Activated T-cell treated with anti-CD3 and anti-CD28 coated beads for 1 hour (primary cell): ENCODE results near the gene IL5RA.

Experiments used
- DNase-seq: peaks from one replicate; pipeline ENCODE4 v3.0.0-alpha.2; 2020; ENCODE audit warnings: low read depth

Gene IL5RA, protein sequence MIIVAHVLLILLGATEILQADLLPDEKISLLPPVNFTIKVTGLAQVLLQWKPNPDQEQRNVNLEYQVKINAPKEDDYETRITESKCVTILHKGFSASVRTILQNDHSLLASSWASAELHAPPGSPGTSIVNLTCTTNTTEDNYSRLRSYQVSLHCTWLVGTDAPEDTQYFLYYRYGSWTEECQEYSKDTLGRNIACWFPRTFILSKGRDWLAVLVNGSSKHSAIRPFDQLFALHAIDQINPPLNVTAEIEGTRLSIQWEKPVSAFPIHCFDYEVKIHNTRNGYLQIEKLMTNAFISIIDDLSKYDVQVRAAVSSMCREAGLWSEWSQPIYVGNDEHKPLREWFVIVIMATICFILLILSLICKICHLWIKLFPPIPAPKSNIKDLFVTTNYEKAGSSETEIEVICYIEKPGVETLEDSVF

DNA sequence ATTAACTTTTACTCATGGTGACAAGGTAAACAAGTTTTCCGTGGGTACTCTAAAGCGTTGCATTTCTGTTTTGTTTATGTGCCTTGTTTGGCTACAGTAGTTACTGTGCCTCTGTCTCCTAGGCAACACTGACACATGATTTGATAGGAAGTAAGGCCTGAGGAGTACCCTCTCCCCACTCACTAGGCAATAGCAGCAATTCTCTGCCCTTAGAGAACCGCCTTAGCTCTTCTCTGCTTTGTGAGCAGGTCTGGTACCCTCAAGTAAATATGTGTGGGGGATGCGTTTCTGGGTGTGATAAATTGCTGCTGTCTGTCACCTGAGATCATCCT lies at the start of gene IL5RA:
Gene IL5RA (minus strand): TSS at position 76 of the 332 bp plus-strand sequence. CDS start 5,390 bp downstream, outside the sequence.
- no peak for DNase-seq

DNA sequence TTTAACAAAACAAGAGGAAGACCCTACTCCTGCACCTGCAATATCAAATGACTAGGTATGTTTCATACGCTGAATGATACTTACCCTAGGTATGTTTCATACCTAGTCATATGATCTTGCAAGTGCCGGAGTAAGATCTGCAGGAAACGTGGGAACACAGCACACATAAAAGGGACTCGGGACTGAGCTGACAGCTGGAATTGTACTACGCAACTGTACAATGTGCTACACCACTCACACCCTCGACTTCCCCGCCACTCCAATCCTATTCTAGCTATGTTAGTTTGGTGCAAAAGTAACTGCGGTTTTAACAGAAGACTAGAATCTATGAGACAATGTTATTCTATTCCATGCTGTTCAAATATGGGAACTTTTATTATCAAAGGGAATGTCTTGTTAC lies 47.3 kb upstream of the IL5RA start:
- no peak for DNase-seq

DNA sequence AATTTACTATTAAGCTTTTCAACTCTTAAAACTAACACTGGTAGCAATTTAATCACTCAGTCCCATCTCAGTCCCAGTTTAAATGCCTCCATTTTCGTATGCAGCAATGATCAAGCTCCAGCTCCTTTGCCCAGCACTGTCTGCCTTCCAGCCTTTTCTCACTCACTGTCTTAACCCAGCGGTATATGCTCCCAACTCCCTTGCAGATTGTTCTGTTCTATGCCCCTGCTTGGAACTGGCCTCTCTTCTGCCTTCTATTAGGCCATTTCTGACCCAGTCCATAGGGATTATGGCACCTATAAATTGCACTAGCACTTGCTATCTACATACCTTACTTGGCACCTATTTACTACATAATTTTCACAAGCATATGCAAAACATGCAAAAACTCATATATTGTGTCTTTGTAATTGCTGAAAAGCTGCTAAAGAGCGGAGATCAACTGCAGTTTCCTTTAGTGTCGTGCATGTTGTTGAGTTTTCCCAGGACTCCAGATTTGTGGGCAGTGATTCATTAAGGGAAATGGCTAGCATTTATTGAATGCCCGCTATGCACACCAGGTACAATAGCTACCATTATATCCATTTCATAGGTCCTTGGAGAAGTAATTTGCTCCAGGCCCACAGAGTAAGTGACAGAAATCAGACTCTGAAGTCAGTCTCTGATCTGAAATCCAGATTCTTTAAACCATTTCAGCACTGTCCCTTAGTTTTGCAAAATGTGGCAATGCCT lies 44.9 kb upstream of the IL5RA start:
- DNase-seq = no peak

DNA sequence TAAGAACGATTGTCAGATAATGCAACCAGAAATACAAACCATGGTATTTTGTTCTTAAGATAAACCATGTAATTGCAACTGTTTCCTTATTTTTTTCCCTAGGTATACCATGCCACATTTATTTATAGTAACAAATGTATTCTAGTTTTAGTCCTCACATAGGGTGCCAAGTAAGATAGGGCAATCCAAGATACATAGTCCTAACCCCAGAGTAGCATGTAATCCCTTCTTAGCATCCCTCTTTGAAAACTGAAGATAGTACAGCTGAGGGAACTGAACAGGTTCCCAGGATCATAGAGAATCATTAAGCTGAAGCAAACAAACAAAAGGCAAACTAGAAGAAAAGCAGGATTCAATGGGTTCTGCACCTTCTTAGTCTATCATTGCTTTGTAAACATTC lies 41.3 kb upstream of the IL5RA start:
- DNase-seq = no peak

DNA sequence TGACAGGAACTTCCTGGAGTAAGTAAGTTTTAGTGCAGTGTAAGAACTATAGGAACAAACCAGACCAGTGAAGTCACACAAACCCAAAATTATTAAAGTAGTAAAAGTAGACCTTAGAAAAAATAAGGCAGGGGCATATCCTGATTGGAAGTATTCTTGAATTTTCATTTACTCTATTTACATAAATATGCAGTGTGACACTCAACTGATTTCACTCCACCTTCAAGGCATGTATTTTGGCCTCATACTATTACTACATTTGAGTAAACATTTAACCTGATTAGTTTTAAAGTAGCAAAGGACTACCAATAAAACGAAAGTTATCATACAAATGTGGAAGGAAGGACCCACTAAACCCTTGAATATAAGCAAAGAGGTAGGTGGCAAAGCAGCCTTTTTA lies 39.4 kb upstream of the IL5RA start:
- no peak for DNase-seq

DNA sequence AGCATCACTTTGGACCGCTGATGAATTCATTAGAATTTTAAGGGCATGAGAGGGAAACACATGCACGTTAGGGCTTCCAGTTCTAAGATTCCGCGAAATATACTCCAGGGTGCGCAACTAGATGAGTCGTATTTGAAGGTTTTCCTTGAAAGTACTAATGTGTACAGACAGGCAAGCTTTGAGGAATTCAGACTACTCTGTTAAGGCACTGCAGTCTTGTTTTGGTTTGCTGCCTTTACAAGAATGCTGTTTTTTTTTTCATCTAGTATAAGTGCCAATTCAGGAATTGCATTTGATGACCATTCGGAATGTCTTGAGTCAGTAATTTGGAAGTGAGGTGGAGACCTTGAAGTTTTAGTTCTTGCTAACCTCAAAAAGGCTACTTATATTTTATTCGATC lies 35.7 kb upstream of the IL5RA start:
- no peak for DNase-seq

DNA sequence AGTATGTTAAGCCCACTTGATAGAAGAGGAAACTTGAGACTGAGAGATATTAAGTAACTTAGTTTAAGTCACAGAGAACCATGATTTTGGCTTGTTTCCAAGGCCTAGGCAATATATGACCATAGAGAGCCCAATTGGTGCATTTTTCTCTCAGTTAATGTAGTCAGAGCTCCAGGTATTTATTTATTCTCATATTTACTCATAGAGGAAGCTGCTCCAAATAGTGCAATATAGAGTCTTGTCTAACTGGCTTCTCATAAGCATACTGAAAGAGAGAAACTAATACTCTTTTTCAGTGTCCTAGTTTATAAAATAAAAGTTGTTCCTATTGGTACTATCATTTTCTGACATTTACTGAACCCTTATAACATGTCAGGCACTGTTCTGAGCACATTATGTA lies 31.8 kb upstream of the IL5RA start:
- DNase-seq = no peak

DNA sequence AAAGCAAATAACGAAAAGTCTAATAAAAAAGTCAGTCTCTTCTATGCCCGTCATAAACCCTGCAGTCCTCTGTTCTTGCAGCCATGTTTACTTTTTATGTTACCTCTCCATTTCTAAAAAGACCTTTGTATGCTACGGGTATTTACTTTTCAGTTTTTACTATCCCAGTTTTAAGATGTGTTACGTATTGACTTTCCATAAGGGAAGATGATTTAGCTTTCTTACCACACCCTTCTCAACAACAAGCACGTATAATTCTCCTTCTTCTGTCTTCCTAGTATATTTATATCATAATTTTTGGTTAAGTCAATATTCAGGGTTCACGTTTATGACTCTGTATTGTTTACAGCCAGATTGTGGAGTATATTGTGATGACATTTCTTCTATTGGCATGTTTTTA lies 27.4 kb upstream of the IL5RA start:
- DNase-seq = no peak

DNA sequence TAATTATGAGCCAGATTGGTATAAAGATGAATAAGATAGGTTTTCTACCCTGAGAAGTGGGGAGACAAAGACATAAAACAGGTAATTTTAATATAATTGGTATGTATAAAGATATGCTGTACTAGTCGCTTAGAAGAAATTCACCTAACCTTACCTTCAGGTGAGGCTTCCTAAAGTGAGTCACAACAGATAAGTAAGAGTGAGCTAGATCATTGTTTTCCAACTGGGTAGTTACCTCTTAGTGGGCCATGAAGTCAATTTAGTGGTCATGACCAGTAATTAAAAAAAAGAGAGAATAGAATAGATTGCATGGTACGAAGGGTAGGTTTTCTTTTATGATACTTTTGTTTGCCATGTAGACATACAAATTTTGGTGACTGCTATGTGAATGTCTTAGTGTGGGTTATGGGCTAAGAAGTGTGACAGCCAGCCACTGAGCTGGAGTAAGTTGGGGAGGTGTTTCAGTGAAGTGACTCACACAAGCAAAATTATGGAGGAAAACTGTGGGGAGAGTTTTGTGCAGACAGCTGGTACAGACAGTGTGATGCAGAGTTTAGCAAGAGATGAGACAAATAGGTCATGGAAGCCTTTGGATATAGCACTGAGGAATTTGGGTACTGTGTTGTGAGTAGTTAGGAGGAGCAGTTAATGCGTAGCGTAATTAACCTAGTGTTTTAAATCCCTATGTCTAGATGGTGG lies 24.7 kb upstream of the IL5RA start:
- DNase-seq = no peak

DNA sequence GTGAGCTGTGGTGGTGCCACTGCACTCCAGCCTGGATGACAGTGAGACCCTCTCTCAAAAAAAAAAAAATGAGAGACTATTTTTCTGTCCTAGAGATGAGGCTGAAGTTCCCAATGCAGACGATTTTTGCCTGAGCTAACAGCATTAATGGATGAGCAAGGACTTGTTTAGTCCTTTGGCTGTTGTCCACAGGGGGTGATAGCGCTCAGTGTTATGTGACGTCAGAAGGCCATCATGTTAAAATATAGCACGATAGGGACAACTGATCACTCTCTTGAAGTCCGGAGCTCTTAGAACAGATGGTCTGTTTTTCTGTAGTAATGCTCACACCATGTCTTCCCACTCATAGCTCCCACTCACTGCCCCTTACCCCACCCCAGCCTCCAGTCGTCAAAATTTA lies 23.3 kb upstream of the IL5RA start:
- DNase-seq = no peak

DNA sequence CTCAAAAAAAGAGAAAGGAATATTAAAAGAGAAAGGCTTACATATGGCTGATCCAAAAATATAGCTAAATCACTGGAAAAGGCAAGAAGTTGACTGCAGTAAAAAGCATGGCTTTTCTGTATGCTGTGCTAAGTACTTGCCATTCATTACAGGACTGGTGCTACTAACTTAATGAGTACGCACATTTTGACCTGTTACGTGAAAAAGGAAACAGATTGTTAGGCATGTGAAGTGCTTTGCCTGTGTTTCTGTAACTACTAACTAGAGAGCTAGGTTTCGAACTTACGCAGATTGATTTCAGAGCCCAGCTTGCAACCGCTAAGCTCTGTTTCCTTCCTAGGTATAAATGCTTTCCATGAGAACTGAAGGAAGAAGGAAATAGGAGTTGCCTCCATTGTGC lies 19.4 kb upstream of the IL5RA start:
- no peak for DNase-seq

DNA sequence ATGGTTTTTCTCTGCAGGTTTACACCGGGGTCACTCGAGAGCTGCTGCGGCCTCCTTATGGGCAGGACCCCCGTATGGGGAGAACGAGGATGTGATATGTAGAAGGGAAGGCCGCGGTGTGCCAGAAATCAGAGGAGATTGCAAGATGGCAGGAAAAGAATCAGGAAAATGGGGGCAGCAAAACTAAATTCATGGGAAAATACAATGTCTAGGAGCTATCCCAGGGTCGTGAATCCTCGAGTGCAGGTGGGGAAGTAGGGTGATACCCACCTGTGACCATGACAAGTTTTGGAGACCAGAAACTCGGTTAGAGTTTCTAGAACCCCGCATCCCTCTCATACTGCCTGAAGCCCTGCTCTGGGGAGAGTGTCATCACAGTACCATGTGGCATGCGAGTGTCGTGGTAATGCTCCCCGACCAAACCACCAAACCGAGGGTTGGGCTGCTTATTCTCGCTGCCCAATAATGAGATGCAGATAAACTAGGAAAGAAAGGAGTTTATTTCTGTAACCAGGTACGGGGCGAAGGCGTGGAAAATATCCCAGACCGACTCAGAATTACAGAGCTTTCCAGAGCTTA lies 17.3 kb upstream of the IL5RA start:
- DNase-seq = no peak

DNA sequence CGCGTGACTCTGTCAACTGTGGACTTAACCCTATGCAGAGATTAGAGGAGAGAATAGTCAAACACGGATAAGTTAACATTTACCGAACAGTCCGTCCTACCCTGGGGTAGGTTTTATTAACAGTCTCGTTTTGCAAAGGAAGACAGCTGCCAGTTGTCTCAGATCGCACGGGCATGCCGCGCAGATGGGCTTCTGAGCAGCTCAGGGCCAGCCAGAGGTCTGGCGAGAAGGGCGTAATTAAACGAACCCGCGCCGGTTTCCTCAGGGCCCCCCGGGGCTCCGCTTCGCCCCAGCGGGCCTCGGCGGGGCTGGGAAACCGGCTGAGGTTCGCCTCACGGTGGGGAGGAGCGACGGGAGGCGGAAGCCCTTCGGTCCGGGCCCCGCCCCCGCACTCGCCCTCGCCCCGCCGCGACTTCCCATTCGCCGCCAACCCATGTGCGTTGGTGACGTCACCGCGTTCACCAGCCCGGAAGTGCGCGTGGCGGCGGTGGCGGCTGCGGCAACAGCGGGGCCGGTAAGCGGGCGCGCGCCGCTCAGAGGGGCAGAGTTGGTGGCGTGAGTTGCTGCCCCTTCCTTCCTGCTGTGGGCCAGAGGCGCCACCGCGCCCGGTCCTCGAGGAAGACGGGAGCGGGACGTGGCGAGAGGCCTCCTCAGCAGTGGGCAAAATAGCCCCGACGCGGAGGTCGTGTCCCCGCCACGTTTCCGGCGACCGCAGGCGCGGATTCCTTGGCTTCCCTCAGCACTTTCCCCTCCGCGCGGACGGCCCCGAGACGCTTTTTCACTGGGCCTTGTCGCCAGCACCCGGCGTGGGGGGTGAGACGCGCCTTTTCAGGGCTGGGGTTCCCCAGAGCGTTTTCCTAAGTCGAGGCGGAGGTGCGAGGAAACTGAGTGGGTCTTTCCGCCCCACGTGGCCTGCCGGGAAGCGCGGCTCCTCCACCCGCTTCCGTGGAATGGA lies 16.6 kb upstream of the IL5RA start, which contains the start of gene TRNT1:
Gene TRNT1 (plus strand): TSS at position 464 of the 955 bp plus-strand sequence. CDS start 2,101 bp downstream, outside the sequence.
- DNase-seq = peak; percentile 95

DNA sequence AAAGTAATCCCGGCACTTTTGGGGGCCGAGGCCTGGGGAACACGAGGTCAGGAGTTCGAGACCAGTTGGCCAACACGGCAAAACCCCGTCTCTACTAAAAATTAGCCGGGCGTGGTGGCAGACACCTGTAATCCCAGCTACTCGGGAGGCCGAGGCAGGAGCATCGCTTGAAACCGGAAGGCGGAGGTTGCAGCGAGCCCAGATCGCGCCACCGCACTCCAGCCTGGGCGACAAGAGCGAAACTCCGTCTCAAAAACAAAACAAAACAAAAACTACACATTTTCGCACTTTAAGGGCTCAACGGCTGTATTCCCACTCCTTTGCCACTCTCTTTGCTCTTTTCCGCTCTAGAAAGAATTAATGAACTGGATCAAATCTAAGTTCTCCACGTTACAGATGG lies 15.8 kb upstream of the IL5RA start:
- DNase-seq = no peak

DNA sequence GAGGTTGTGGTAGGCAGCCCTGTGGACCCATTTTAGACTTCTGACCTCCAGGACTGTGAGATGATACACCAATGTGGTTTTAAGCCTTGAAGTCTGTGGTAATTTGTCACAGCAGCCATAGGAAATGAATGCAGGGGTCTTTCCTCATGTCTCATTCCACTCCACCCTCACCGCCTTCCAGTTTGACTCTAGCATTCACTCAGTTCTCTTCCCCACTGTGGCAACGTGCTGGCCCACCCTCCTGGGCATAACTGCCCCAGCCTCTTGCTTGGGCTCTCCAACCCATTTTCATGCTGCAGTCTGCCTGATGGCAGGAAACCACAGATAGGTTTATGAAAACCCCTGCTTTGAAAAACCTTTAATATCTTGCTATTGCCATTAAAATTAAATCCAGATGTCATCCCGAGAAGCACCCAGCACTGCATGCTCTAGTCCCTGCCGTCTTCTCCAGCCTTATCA lies 9.2 kb upstream of the IL5RA start:
- DNase-seq = no peak

DNA sequence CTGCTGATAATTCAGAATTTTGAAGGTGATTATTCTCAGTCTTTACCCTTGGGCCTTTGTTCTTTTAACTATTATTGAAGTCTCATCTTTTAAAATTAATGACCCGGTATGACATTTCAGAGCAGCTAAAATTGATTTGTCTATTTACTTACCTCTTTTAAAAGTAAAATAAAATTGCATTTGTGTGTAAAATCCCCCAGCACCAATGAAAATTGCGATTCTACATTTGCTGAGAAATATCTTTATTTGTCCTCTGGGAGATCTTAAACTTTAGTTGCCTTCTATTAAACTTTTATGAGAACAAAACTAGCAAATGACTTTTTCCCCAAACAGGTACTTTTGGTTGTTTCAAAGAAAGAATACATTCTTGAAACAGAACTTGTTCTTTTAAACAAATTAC lies 7.5 kb upstream of the IL5RA start:
- no peak for DNase-seq

DNA sequence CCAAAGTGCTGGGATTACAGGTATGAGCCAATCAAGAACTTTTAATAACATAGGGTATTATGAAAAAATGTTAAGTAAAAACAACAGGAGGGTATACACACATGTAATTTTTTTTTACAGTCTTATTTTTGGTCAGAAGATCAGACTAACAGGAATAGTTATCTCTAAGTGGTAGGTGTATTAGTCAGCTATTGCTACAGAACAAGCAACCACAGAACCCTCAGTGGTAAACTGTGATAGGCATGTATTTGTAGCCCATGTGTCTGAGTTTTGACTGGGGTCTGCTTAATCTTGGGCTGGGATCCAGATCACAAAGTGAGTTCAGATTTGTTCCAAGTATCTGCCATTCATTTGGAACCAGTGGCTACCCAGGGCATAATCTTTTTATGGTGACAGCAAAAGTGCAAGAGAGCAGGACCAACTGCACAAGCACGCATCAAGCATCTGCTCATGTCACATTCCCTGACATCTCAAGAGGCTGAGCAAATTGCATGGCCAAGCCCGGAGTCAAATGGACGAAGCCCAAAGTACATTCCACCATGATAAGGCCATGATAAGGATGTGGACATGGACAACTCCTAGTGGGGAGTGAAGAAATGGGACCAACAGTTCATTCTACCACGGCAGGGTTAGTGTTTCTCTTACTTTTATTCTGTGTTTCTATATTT lies 3.0 kb upstream of the IL5RA start:
- no peak for DNase-seq

DNA sequence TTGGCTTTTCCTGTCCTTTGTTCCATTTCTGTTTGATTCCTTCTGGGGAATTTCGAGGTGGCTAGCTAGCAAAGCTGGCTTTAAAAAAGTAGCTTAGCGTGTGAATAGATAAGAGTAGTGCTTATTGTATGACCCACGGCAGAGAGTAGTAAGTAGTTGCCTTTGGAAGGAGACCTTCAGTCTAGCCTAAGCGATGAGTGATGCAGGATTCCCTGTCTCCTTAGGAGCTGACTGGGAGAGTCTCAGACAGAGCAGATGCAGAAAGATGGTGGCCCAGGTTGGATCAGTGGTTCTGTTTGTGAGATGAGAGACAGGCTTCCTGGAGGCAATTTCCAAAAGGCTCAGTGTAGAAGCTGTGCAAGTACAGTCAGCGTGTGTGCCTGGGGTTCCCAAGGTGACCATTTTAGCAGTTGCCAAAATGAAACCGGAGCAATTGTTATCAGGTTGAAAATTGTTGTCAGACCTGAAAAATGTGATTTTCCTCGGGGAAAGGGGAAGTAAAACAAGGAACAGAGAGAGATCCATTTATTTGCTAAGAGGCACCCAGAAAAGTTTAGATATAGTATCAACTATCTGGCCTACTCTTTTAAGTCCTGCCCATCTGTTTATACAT lies 681 bp upstream of the IL5RA start:
- DNase-seq = no peak

DNA sequence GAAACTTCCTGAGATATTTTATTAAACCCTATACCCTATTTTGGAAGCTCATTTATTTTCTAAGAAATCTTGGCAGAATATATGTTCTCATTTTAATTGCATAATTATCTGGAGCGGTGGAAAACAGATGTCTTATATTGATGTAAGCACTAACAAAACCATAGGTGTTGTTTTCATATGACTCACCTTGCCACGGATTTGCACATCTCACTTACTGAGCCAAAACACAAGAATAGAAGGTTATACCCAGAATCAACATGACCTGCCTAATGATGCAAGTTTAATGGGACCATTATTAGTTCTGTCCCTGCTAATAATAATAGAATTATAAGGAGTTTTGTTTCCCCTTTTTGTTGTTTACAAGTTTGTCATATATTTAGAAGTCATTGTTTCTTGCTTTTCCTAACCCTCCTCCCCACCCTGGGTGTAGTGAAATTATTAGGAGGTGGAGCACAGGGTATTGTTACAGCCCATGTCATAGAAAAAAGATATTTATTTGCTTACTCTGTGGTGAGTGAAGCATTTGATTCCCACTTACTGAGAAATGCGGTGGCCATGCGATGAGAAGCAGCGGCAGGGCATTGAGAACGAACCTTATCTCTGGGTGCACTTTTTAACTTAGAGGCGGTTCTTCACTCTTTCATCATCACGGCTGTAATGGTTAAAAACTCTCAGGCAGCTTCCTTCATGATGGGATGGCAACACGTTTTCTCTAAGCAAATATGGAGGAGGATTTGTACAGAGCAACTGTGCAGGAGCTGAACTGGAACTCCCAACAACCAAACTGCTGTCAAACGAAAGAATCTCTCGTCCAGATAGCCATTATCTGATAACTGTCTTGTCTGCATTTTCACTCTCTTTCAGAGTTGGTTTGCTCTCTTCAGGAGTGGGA lies 521 bp downstream of the IL5RA start:
- DNase-seq = no peak
